Measurements from ENCODE around the gene ADARB2.

DNA sequence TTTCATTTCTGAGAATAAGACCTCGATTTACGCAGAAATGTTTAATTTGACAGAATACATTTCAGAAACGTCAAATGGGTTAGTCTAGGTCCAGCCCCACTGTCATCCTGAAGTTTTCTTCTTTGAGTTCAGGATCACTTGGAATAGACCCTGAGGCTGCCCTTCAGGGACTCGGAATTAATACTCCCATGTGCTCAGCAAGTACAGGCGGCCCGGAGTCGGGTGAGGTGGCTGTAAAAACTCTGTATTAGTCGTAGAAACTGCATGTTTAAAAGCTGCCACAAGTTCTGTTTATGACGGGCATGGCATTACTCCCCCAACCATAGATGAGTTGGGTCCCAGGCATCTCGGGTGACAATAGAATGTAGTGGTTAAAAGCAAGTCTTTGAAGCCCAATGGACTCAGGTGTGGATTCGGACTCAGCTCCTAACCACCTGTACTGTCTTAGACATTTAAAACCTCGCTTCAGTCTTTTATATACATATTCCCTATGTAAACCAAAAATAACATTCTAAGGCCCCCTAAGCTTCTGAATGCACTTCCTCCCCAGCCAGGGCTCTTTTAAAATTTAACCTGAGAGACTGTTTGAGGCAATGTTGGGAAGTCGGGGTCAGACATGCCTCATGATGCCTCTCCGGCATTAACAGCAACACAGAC lies 216.3 kb downstream of the ADARB2 start:
- TF ChIP-seq, protein P1, sequence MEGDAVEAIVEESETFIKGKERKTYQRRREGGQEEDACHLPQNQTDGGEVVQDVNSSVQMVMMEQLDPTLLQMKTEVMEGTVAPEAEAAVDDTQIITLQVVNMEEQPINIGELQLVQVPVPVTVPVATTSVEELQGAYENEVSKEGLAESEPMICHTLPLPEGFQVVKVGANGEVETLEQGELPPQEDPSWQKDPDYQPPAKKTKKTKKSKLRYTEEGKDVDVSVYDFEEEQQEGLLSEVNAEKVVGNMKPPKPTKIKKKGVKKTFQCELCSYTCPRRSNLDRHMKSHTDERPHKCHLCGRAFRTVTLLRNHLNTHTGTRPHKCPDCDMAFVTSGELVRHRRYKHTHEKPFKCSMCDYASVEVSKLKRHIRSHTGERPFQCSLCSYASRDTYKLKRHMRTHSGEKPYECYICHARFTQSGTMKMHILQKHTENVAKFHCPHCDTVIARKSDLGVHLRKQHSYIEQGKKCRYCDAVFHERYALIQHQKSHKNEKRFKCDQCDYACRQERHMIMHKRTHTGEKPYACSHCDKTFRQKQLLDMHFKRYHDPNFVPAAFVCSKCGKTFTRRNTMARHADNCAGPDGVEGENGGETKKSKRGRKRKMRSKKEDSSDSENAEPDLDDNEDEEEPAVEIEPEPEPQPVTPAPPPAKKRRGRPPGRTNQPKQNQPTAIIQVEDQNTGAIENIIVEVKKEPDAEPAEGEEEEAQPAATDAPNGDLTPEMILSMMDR (IDR thresholded peaks at IDR 0.05) = no peak
- TF ChIP-seq POLR2A (IDR thresholded peaks at IDR 0.05) = no peak
